Measurements from ENCODE around the gene HLA-B.

GRCh38 chr6:31351033-31351380 is 6.0 kb downstream of the HLA-B start:
- TF ChIP-seq CTCF (IDR thresholded peaks at IDR 0.05; ENCODE audit: low read depth, low read length, missing input control) (no peak), TAF1 (conservative IDR thresholded peaks at IDR 0.05) (no peak), YY1 (IDR thresholded peaks at IDR 0.05) (no peak), GABPA (IDR thresholded peaks at IDR 0.05 in 1 of 2, conservative IDR thresholded peaks at IDR 0.05 in 1 of 2) (no peak), EGR1 (IDR thresholded peaks at IDR 0.05; ENCODE audit: low read depth in 2 of 2) (no peak), RAD21 (IDR thresholded peaks at IDR 0.05) (no peak), FOXA2 (IDR thresholded peaks at IDR 0.05) (no peak), ATF3 (IDR thresholded peaks at IDR 0.05) (no peak), MAX (IDR thresholded peaks at IDR 0.05) (no peak)

Measured in liver (tissue), 3 donors.